ENCODE measurements around the gene DDX3X.

Gene DDX3X

DNA sequence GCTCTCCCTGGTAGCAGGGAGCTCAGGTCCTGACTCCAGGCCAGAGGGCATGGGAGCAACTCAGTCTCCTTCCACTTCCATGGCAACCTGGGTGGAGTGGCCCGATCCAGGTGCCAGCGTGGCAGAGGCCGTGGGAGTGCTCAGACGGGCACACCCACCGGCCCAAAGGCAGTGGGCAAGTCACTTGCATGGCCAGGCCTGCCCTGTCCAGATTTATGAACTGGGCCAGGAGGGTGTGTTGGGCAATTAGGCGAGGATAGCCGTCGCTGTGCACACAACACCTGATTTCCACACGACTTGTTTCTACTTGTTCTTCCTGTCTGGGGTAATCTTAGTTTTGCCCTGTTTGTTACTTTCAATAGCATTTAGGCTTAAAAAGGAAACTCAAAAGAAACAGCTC, 57.6 kb downstream of the DDX3X start (continued):
- TF ChIP-seq, protein P1, sequence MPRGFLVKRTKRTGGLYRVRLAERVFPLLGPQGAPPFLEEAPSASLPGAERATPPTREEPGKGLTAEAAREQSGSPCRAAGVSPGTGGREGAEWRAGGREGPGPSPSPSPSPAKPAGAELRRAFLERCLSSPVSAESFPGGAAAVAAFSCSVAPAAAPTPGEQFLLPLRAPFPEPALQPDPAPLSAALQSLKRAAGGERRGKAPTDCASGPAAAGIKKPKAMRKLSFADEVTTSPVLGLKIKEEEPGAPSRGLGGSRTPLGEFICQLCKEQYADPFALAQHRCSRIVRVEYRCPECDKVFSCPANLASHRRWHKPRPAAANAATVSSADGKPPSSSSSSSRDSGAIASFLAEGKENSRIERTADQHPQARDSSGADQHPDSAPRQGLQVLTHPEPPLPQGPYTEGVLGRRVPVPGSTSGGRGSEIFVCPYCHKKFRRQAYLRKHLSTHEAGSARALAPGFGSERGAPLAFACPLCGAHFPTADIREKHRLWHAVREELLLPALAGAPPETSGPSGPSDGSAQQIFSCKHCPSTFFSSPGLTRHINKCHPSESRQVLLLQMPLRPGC (tag by site-specific recombination; IDR thresholded peaks at IDR 0.05): no peak
- TF ChIP-seq SP3 (tag by site-specific recombination; IDR thresholded peaks at IDR 0.05) (no peak), ZNF114 (tag by site-specific recombination; IDR thresholded peaks at IDR 0.05) (no peak), ZNF239 (tag by site-specific recombination; IDR thresholded peaks at IDR 0.05) (no peak)

DNA sequence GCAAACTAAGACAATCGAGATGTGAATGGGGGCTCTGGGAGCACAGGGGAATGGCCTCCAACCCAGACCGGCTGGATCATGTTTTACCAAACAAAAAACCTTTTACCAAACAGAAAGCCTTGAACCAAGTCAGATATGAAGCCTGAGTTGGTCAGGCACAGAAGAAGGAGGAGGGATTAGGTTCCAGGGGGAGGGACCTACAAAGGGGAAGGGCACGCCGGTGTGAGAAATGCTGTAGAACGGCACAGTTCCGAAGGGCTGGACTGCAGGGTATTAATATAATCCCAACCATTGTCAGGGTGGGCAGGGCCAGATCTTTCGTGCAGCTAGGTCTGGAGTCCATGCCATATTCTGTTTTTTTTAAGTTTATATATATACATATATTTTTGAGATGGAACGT, 60.3 kb downstream of the DDX3X start:
- Histone ChIP-seq H3K9me3 (ENCODE audit: control insufficient read depth, insufficient read depth, low read depth, low read length) (no peaks in the 10 kb centered on the region), H3K36me3 (ENCODE audit: control insufficient read depth in 2 of 2, insufficient read depth in 1 of 2, low read length in 2 of 2) (no peaks in the 10 kb centered on the region), H3K27ac (ENCODE audit: extremely low read depth, low read depth, low read length) (no peak overlapping the region), H3K4me3 (ENCODE audit: low read depth, low read length) (no peak overlapping the region), H3K4me1 (ENCODE audit: control insufficient read depth, insufficient read depth, low read length) (no peaks in the 10 kb centered on the region)
- ChIA-PET CTCF (no interaction called here), POLR2A (no interaction called here)
- TF ChIP-seq ZNF626 (tag by site-specific recombination; IDR thresholded peaks at IDR 0.05) (no peak), OVOL3 (tag by site-specific recombination; IDR thresholded peaks at IDR 0.05) (no peak), KLF9 (tag by site-specific recombination; IDR thresholded peaks at IDR 0.05; ENCODE audit: low read depth) (no peak), ZBTB7A (tag by site-specific recombination; IDR thresholded peaks at IDR 0.05; ENCODE audit: low read depth) (no peak), ZNF394 (tag by site-specific recombination; IDR thresholded peaks at IDR 0.05; ENCODE audit: borderline replicate concordance) (no peak), ZNF558 (tag by site-specific recombination; IDR thresholded peaks at IDR 0.05) (no peak), ZIC2 (tag by site-specific recombination; IDR thresholded peaks at IDR 0.05) (no peak)
- TF ChIP-seq, protein P2, sequence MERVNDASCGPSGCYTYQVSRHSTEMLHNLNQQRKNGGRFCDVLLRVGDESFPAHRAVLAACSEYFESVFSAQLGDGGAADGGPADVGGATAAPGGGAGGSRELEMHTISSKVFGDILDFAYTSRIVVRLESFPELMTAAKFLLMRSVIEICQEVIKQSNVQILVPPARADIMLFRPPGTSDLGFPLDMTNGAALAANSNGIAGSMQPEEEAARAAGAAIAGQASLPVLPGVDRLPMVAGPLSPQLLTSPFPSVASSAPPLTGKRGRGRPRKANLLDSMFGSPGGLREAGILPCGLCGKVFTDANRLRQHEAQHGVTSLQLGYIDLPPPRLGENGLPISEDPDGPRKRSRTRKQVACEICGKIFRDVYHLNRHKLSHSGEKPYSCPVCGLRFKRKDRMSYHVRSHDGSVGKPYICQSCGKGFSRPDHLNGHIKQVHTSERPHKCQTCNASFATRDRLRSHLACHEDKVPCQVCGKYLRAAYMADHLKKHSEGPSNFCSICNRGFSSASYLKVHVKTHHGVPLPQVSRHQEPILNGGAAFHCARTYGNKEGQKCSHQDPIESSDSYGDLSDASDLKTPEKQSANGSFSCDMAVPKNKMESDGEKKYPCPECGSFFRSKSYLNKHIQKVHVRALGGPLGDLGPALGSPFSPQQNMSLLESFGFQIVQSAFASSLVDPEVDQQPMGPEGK (tag by site-specific recombination; IDR thresholded peaks at IDR 0.05): no peak
- TF ChIP-seq, protein P3, sequence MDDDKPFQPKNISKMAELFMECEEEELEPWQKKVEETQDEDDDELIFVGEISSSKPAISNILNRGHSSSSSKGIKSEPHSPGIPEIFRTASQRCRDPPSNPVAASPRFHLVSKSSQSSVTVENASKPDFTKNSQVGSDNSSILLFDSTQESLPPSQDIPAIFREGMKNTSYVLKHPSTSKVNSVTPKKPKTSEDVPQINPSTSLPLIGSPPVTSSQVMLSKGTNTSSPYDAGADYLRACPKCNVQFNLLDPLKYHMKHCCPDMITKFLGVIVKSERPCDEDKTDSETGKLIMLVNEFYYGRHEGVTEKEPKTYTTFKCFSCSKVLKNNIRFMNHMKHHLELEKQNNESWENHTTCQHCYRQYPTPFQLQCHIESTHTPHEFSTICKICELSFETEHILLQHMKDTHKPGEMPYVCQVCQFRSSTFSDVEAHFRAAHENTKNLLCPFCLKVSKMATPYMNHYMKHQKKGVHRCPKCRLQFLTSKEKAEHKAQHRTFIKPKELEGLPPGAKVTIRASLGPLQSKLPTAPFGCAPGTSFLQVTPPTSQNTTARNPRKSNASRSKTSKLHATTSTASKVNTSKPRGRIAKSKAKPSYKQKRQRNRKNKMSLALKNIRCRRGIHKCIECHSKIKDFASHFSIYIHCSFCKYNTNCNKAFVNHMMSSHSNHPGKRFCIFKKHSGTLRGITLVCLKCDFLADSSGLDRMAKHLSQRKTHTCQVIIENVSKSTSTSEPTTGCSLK (tag by site-specific recombination; IDR thresholded peaks at IDR 0.05): no peak

DNA sequence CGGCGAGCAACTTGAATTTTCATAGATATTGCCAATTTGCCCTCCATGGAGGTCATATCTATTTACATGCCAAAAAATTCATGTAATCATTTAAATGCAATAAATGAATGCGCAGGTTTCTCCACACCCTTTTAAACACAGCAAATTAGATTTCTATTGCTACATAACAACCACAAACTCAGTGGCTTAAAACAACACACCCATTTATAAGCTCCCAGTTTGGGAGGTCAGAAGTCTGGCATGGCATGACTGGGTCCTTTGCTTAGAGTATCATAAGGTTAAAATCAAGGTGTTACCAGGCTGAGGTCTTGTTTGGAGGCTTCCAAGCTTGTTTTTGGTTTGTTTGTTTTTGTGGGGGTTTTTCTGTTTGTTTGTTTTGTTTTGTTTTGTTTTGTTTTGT, 63.3 kb downstream of the DDX3X start:
- H3K4me1 ChIP-seq (ENCODE audit: control insufficient read depth, insufficient read depth, low read length): no peaks in the 10 kb centered on the region
- H3K9me3 ChIP-seq (ENCODE audit: control insufficient read depth, insufficient read depth, low read depth, low read length): no peaks in the 10 kb centered on the region
- H3K4me3 ChIP-seq (ENCODE audit: low read depth, low read length): no peak overlapping the region
- POLR2A ChIA-PET: no interaction called here
- no peaks in the 10 kb centered on the region for H3K36me3 ChIP-seq (ENCODE audit: control insufficient read depth in 2 of 2, insufficient read depth in 1 of 2, low read length in 2 of 2)
- TF ChIP-seq YY1 (tag by site-specific recombination; IDR thresholded peaks at IDR 0.05): no peak
- no peak for TF ChIP-seq MZF1 (tag by site-specific recombination; IDR thresholded peaks at IDR 0.05; ENCODE audit: borderline replicate concordance)
- TF ChIP-seq, protein P4, sequence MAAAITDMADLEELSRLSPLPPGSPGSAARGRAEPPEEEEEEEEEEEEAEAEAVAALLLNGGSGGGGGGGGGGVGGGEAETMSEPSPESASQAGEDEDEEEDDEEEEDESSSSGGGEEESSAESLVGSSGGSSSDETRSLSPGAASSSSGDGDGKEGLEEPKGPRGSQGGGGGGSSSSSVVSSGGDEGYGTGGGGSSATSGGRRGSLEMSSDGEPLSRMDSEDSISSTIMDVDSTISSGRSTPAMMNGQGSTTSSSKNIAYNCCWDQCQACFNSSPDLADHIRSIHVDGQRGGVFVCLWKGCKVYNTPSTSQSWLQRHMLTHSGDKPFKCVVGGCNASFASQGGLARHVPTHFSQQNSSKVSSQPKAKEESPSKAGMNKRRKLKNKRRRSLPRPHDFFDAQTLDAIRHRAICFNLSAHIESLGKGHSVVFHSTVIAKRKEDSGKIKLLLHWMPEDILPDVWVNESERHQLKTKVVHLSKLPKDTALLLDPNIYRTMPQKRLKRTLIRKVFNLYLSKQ (tag by site-specific recombination; IDR thresholded peaks at IDR 0.05; ENCODE audit: borderline replicate concordance): no peak
- TF ChIP-seq ZNF664 (tag by site-specific recombination; IDR thresholded peaks at IDR 0.05): no peak
- TF ChIP-seq ZNF768 (tag by site-specific recombination; IDR thresholded peaks at IDR 0.05): no peak
- TF ChIP-seq ZNF266 (tag by site-specific recombination; IDR thresholded peaks at IDR 0.05; ENCODE audit: low read depth): no peak
- no peak overlapping the region for H3K27ac ChIP-seq (ENCODE audit: extremely low read depth, low read depth, low read length)
- CTCF ChIA-PET: interaction anchor here (0.9 to 1.1 kb wide), 2 partner anchors 34 to 44 kb away, joined by 4 to 8 read pairs; no protein-coding TSS in a partner anchor

Measured in HEK293 (cell line).